Urinary bladder (tissue), 4 donors: ENCODE measurements around the gene MEX3A. TPM values are rescaled to one million over a fixed set of nuclear protein-coding genes. Genes with fewer than 3 reads are reported as not detected.

ENCODE experiments used
- DNase-seq: peaks from one replicate; pipeline ENCODE4 v3.0.0-alpha.2; 2015; ENCODE audit errors: extremely low spot score
- H3K27ac ChIP-seq: one replicate; pipeline ENCODE4 v1.5.1; 2013; ENCODE audit warnings: low read depth, mild to moderate bottlenecking, moderate library complexity
- H3K36me3 ChIP-seq: one replicate; pipeline ENCODE4 v1.6.1; 2013; ENCODE audit warnings: mild to moderate bottlenecking, moderate library complexity; ENCODE audit not compliant: insufficient read depth
- H3K4me1 ChIP-seq: one replicate; pipeline ENCODE4 v1.6.1; 2013; ENCODE audit warnings: mild to moderate bottlenecking, moderate library complexity; ENCODE audit not compliant: insufficient read depth
- H3K4me3 ChIP-seq: one replicate; pipeline ENCODE4 v1.5.1; 2013; ENCODE audit warnings: low read depth, low read length
- WGBS: extraction: QIAGEN DNeasy Blood & Tissue Kit; methylation state at CpG from one replicate; pipeline ENCODE4 v1.1.7; 2013; 5-methylcytosine and 5-hydroxymethylcytosine counted together
- polyA plus RNA-seq: library from polyadenylated mRNA; stranded (reverse); fragments of 200-250 nt; gene quantifications from one replicate; pipeline ENCODE4 v1.2.3, GENCODE V29; 2013
- total RNA-seq: library from RNA; depleted of rRNA; stranded (reverse); fragments of >200 nt; gene quantifications from one replicate; pipeline ENCODE4 v1.2.3, GENCODE V29; 2014
- donor health status: healthy with polysubstance abuse.
- donor health status: healthy.

Gene MEX3A
- total and polyA plus RNA-seq, 2 donors, result 0.76 to 7.2 TPM

DNA sequence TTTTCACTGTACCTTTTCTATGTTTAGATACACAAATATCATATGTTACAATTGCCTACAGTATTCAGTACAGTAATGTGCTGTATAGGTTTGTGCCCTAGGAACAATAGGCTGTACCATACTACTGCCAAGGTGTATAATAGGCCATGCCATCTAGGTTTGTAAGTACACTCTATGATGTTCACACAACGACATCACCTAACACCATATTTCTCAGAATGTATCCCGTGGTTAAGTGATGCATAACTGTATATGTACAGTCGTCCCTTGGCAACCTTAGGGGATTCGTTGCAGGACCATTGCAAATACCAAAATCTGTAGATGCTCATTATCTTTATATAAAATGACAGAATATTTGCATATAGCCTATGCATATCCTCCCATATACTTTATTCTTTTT, 55.7 kb downstream of the MEX3A start:
- WGBS, result 84% methylated on average over 4 of the region's 4 CpGs
- H3K4me1 ChIP-seq, result no peaks in the 10 kb centered on the region

GRCh38 chr1:156025876-156026275, 56.4 kb downstream of the MEX3A start:
- DNase-seq, result no peak
- Histone ChIP-seq H3K27ac (no peak overlapping the region), H3K4me1 (no peaks in the 10 kb centered on the region), H3K4me3 (no peak overlapping the region), H3K36me3 (no peaks in the 10 kb centered on the region)
- WGBS, result 17% methylated on average over 9 of the region's 9 CpGs

More for the DNA sequence above, 55.7 kb downstream of the MEX3A start:
- no peak for DNase-seq
- H3K27ac ChIP-seq, result no peak overlapping the region
- no peaks in the 10 kb centered on the region for H3K36me3 ChIP-seq
- H3K4me3 ChIP-seq, result no peak overlapping the region

- no peaks in the 10 kb centered on the region for H3K4me1 ChIP-seq
- DNase-seq, result no peak
- H3K27ac ChIP-seq, result no peak overlapping the region
- WGBS, result 80% methylated on average over 5 of the region's 5 CpGs
- no peak overlapping the region for H3K4me3 ChIP-seq
- H3K36me3 ChIP-seq, result no peaks in the 10 kb centered on the region
Measured at GRCh38 chr1:156024801-156025200, 57.5 kb downstream of the MEX3A start.

Other genes with a start within 250 kb of the MEX3A start
- 51.7 TPM for gene GON4L, start 225.3 kb downstream of the MEX3A start, total RNA-seq
- gene GON4L, start 225.3 kb downstream of the MEX3A start, polyA plus RNA-seq, result 17.6 TPM
- 36.4 TPM for gene SYT11, start 222.9 kb downstream of the MEX3A start, total RNA-seq
- gene SYT11, start 222.9 kb downstream of the MEX3A start, polyA plus RNA-seq, result 21.1 TPM
- 39.4 TPM for gene RIT1, start 171.1 kb downstream of the MEX3A start, total RNA-seq
- gene RIT1, start 171.1 kb downstream of the MEX3A start, polyA plus RNA-seq, result 24.9 TPM
- 45.0 TPM for gene KHDC4, start 148.1 kb downstream of the MEX3A start, total RNA-seq
- gene KHDC4, start 148.1 kb downstream of the MEX3A start, polyA plus RNA-seq, result 24.4 TPM
- not detected for gene RXFP4, start 140.8 kb downstream of the MEX3A start, total RNA-seq
- gene RXFP4, start 140.8 kb downstream of the MEX3A start, polyA plus RNA-seq, result 0.18 TPM
- gene ARHGEF2, start 103.9 kb downstream of the MEX3A start, total RNA-seq, result 63.3 TPM
- gene ARHGEF2, start 103.9 kb downstream of the MEX3A start, polyA plus RNA-seq, result 40.5 TPM
- gene SSR2, start 61.5 kb downstream of the MEX3A start, total RNA-seq, result 213 TPM
- gene SSR2, start 61.5 kb downstream of the MEX3A start, polyA plus RNA-seq, result 252 TPM
- 13.2 TPM for gene UBQLN4, start 28.7 kb downstream of the MEX3A start, total RNA-seq
- 30.3 TPM for gene UBQLN4, start 28.7 kb downstream of the MEX3A start, polyA plus RNA-seq
- 28.9 TPM for gene LAMTOR2, start 27.7 kb downstream of the MEX3A start, total RNA-seq
- gene LAMTOR2, start 27.7 kb downstream of the MEX3A start, polyA plus RNA-seq, result 91.1 TPM
- gene RAB25, start 21.3 kb downstream of the MEX3A start, total RNA-seq, result 11.9 TPM
- gene RAB25, start 21.3 kb downstream of the MEX3A start, polyA plus RNA-seq, result 28.2 TPM
- gene LMNA, start 32.2 kb upstream of the MEX3A start, total RNA-seq, result 224 TPM
- 306 TPM for gene LMNA, start 32.2 kb upstream of the MEX3A start, polyA plus RNA-seq
- gene SEMA4A, start 71.1 kb upstream of the MEX3A start, total RNA-seq, result 7.3 TPM
- 7.0 TPM for gene SEMA4A, start 71.1 kb upstream of the MEX3A start, polyA plus RNA-seq
- gene SLC25A44, start 111.6 kb upstream of the MEX3A start, total RNA-seq, result 5.7 TPM
- 13.9 TPM for gene SLC25A44, start 111.6 kb upstream of the MEX3A start, polyA plus RNA-seq
- 36.9 TPM for gene PMF1, start 130.5 kb upstream of the MEX3A start, total RNA-seq
- 65.6 TPM for gene PMF1, start 130.5 kb upstream of the MEX3A start, polyA plus RNA-seq
- gene BGLAP, start 159.7 kb upstream of the MEX3A start, total RNA-seq, result 0.42 TPM
- 0.68 TPM for gene BGLAP, start 159.7 kb upstream of the MEX3A start, polyA plus RNA-seq
- 0.79 TPM for gene PAQR6, start 165.6 kb upstream of the MEX3A start, total RNA-seq
- gene PAQR6, start 165.6 kb upstream of the MEX3A start, polyA plus RNA-seq, result 1.5 TPM
- 33.3 TPM for gene SMG5, start 200.4 kb upstream of the MEX3A start, total RNA-seq
- 47.3 TPM for gene SMG5, start 200.4 kb upstream of the MEX3A start, polyA plus RNA-seq
- gene TMEM79, start 201.9 kb upstream of the MEX3A start, total RNA-seq, result 3.2 TPM
- 6.3 TPM for gene TMEM79, start 201.9 kb upstream of the MEX3A start, polyA plus RNA-seq
- gene GLMP, start 213.2 kb upstream of the MEX3A start, total RNA-seq, result 25.9 TPM
- gene GLMP, start 213.2 kb upstream of the MEX3A start, polyA plus RNA-seq, result 41.3 TPM
- not detected for gene VHLL, start 216.8 kb upstream of the MEX3A start, total RNA-seq
- gene VHLL, start 216.8 kb upstream of the MEX3A start, polyA plus RNA-seq, result not detected